ENCODE data around the gene MEGF6. TPM values are rescaled to one million over a fixed set of nuclear protein-coding genes. Genes with fewer than 3 reads are reported as not detected.

Gene MEGF6
- total RNA-seq, 1 experiment from 2014 or later, result 8.1 TPM

GRCh38 chr1:3505161-3505560, 106.1 kb downstream of the MEGF6 start:
- in situ Hi-C loops (cut with HindIII; ENCODE audit: low sequenced_read_pairs), result no loop called here

GRCh38 chr1:3504822-3505153, 106.5 kb downstream of the MEGF6 start:
- in situ Hi-C loops (cut with HindIII; ENCODE audit: low sequenced_read_pairs), result no loop called here
- DNase-seq (ENCODE audit: low spot score), result peak; percentile 23

More at GRCh38 chr1:3505161-3505560, 106.1 kb downstream of the MEGF6 start:
- no peak for DNase-seq (ENCODE audit: low spot score)

DNA sequence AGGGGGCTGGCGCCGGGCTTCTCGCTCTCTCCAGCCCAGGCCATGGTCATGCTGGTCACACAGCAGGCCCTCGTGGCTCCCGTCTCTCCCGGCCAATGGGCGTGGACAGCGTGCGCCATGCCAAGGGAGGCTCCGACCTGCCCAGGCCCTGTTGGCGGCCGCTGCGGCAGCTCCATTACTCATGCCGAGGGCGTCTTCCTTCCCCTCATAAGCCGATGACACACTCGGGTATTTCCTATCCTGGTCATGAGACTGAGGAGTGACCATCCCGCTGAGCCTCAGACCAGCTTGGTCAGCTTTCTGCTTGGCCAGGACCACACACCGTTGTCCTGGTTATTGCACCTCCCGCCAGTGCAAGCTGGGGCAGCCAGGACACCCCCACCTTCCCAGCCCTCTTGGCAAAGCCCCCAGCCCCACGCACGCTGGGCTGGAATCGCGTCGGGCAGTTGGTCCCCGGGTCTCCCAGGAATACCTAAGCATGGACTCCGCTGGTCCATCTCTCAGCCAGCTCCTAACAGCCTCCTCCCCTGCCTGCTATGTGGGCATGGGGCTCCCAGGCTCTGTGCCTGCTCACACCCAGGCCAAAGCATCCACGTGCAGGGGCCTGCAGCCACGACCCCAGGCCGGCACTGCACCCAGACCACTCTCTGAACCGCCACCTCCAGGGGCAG, 107.0 kb downstream of the MEGF6 start:
- in situ Hi-C loops (cut with HindIII; ENCODE audit: low sequenced_read_pairs), result no loop called here
- DNase-seq (ENCODE audit: low spot score), result peak; percentile 57

GRCh38 chr1:3503525-3503886, 107.8 kb downstream of the MEGF6 start:
- in situ Hi-C loops (cut with HindIII; ENCODE audit: low sequenced_read_pairs), result no loop called here
- no peak for DNase-seq (ENCODE audit: low spot score)

DNA sequence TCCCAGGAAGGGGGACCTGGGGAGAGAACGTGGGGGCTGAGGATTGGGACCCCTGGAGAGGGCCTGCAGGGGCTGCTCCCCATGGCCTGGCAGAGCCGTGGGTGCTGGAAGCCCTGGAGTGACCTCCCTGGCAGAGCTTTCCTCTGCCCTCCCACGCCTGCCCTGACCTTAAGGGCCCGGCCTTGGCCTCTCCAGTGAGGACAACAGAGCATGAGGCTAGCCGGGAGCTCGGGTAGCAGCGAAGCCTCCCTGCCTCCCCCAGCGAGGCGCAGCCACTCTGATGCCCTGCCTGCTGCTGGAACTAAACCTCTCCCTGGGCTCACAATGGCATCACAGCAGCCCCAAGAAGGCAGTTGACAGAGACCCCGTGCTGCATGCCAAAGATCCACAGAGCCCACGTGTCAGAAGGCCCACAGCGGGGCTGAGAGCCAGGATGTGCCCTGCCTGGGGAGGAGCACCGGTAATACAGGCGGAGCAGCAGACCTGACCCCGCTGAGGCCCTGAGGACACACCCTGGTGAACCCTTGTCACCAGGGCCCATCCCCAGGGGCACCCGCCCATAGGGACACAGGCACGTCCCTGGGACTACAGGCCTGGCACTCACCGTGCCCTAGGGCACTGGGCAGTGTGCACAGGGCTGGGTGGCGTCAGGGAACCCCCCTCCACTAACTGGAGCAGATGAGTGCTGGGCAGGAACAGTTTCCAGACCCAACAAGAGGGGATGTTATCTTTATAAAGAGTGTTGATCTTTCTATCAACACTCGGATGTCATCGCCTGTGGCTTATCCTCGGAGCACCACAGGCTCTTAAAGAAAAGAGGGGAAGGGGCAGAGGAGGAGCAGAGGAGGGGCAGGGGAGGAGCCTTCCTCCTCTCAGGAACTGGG, 108.4 kb downstream of the MEGF6 start:
- no peak for DNase-seq (ENCODE audit: low spot score)
- in situ Hi-C loops (cut with HindIII; ENCODE audit: low sequenced_read_pairs), result no loop called here

- in situ Hi-C loops (cut with HindIII; ENCODE audit: low sequenced_read_pairs), result no loop called here
- DNase-seq (ENCODE audit: low spot score), result peak; percentile 26
These were observed 109.3 kb downstream of the MEGF6 start for GRCh38 chr1:3501856-3502640.

DNA sequence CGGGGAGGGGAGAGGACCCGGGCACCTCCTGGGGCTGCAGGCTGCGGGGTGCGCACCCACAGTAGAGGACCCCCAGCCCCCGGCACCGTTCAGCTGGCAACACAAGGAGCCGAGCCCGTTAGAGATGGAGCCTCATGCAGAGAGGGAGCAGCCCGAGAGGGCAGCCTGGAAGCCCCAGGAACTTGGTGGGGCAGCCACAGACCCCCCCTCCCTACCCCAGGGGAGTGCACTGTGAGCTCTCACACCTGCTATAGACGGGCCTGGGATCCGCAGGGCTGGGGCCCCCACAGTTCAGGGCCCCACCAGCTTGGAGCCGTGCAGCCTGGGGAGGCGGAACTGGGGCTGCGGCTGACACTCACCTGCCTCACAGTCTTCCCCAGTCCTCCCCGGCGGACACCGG, 109.9 kb downstream of the MEGF6 start:
- no peak for DNase-seq (ENCODE audit: low spot score)
- in situ Hi-C loops (cut with HindIII; ENCODE audit: low sequenced_read_pairs), result no loop called here

DNA sequence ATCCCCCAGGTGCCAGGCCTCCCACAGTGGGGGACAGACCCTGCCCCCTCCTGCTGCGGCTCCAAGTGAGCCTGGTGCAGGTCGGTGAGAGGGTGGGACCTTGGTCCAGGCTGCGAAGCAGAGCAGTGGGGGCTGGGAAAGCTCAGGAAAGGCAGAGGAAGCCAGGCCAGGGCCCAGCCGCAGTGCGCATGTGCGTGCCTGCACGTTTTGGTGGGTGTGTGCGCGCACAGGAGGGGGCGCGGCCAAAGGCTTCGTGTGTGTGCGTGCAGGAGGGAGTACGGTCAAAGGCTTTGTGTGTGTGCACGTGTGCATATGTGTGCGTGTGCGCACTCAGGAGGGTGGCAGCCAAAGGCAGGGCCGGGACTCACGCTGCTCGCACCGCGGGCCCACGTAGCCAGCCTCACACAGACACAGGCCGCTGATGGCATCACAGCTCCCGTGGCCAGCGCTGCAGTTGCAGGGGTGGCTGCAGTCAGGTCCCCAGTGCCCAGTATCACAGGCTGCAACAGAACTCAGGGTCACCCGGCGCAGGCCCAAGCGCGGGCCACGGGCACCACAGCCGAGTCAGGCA, 111.0 kb downstream of the MEGF6 start:
- DNase-seq (ENCODE audit: low spot score), result no peak
- in situ Hi-C loops (cut with HindIII; ENCODE audit: low sequenced_read_pairs), result no loop called here

- in situ Hi-C loops (cut with HindIII; ENCODE audit: low sequenced_read_pairs), result no loop called here
- no peak for DNase-seq (ENCODE audit: low spot score)
These were observed 111.7 kb downstream of the MEGF6 start for GRCh38 chr1:3499611-3500010.

- no peak for DNase-seq (ENCODE audit: low spot score)
- in situ Hi-C loops (cut with HindIII; ENCODE audit: low sequenced_read_pairs), result no loop called here
These were observed 112.3 kb downstream of the MEGF6 start for GRCh38 chr1:3498986-3499385.

- in situ Hi-C loops (cut with HindIII; ENCODE audit: low sequenced_read_pairs), result no loop called here
- no peak for DNase-seq (ENCODE audit: low spot score)
These were observed 112.9 kb downstream of the MEGF6 start for GRCh38 chr1:3498246-3498930.

GRCh38 chr1:3497521-3497920, 113.8 kb downstream of the MEGF6 start:
- in situ Hi-C loops (cut with HindIII; ENCODE audit: low sequenced_read_pairs), result no loop called here
- no peak for DNase-seq (ENCODE audit: low spot score)

DNA sequence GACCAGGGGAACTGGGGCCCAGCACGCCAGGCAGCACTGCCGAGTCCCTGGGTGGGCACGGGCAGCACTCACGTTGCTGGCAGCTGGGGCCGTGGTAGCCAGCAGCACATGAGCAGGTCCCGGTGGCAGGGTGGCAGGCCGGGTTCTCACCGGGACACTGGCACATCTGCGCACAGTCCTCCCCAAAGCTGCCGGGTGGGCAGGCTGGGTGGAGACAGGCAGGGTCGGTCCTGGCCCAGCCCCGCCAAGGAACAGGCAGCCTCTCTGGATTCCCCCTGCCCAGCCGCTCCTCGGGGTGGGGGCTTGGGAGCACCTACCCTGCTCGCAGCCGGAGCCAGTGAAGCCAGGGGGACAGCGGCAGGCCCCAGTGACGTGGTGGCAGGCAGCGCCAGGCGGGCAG, 114.4 kb downstream of the MEGF6 start:
- in situ Hi-C loops (cut with HindIII; ENCODE audit: low sequenced_read_pairs), result no loop called here

DNA sequence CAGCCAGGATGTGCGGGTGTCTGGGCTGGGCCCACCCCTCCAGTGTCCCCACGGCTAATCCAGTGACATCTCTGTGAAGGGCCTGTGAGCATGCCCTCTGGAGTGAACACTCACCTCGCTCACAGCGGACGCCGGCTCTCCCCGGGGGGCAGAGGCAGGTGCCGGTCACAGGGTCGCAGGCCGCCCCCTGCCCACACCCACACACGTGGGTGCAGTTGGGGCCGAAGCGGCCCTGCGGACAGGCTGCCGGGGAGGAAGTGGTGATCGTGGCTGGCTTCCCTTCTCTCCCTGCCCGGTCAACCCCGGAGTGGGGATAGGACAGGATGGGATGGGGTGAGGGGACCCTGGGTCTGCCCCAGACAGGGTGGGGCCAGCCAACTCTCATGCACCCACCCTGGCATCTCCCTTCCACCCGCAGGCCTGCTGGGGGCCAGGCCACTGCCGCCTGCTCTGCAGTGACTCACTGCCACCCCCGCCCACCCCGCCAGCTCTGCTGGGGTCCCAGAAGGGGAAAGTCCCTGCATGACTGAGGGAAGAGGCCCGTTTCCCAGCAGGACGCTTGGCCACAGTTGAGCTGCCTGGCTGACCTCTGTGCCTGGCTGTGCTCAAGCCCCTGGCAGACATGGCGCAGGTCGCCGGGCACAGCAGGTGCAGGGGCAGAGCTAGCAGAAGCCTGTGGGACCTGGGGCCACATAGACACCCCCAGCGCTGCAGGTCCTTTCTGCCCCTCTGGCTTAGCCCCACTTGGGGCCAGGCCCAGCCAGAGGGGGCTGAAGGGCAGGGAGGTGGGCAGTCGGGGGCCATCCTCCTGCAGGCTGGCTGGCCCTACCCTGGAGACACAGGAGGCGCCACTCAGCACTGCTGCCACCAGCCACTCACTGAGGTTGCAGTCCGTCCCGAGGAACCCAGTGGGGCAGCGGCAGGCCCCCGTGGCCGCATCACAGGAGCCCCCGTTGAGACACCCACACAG, 115.2 kb downstream of the MEGF6 start:
- DNase-seq (ENCODE audit: low spot score), result no peak
- in situ Hi-C loops (cut with HindIII; ENCODE audit: low sequenced_read_pairs), result no loop called here

More for the DNA sequence above, 114.4 kb downstream of the MEGF6 start:
- no peak for DNase-seq (ENCODE audit: low spot score)

DNA sequence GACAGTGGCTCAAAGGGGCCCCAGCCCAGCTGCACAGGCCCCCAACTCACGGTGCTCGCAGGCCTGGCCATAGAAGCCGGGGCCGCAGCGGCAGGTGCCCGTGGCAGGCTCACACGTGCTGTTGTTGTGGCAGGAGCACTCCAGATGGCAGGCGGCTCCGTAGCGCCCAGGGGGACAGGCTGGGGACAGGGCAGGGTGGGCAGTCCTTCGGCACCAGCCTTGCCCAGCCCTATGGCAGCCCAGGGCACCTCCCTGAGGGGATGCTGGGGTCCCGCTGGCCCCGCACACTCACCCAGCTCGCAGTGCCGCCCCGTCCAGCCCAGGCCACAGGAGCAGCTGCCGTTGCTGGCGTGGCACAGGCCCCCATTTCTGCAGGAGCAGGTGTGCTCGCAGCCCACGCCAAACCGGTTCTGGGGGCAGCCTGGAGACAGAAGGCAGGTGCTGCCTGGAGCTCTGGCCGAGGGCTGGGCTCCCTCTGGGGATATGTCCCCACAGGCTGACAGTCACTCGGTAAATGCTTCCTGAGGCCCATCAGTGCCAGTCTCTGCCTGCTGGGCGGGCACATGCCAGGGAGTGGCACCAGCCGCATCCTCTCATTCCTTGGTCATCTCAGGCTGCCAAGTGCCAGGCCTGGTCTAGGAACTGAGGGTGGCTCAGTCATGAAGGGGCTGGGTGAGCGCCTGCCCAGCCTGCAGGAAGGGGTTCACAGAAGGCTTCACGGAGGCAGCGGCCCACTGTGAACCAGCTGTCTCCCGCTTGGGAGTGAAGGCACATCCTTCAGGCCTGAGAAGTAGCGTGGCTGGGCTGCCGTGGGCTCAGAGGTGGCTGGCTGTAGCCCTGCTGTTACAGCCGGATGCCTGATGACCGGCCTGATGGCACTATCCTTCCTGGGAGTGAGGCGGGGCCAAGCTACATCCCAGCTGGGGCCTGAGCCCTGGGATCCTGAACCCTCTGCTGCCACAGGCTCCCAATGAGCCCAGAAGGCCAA, 116.7 kb downstream of the MEGF6 start:
- DNase-seq (ENCODE audit: low spot score), result peak; percentile 83
- in situ Hi-C loops (cut with HindIII; ENCODE audit: low sequenced_read_pairs), result no loop called here

DNA sequence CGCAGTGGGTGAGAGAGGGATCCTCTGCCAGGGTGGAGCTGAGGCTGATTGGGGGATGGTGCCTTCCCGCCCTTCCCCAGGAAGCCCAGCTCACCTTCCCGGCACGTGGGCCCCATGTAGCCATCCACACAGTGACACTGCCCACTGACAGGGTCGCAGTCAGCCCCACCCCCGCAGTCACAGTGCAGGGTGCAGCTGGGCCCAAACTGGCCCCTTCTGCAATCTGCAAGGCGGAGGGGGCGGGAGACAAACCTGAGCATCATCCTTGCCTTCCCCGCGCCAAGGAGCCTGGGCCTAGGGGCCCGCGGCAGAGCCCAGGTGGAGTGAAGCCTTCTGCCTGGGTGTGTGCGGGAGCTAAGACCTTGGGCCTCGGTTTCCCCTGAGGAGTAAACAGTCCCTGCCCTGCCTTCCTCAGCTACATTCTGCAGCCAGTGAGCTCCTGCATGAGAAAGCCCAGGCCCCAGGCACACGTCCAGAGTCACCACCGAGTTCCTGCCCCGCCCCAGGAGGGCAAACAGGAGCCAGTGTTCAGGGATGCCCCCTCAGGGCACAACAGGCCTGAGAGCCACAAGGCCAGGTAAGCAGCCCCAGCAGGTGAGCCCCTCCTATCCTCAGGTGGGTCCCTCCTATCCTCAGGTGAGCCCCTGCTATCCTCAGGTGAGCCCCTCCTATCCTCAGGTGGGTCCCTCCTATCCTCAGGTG, 118.6 kb downstream of the MEGF6 start:
- in situ Hi-C loops (cut with HindIII; ENCODE audit: low sequenced_read_pairs), result no loop called here
- no peak for DNase-seq (ENCODE audit: low spot score)
